Stimulated activated naive CD4-positive, alpha-beta T cell treated with Interleukin-2 at 50 U/mL for 16 hours (primary cell): ENCODE measurements around the gene SENP6.
"Not testable (repeated sequence)": the region's sequence is repeated elsewhere in the genome, so short reads cannot be mapped to it uniquely, and the experiment has no call there.

Experiments used
- DNase-seq: peaks from one replicate; lab custom pipeline; 2025; lab: John Stamatoyannopoulos, UW

SENP6 gene

GRCh38 chr6:75608304-75608703 lies 6.6 kb downstream of the SENP6 start:
- no peak for DNase-seq

- no peak for DNase-seq
These were observed 7.4 kb downstream of the SENP6 start for GRCh38 chr6:75608956-75609533.

- DNase-seq, result no peak
These were observed 8.2 kb downstream of the SENP6 start for GRCh38 chr6:75609639-75610590.

GRCh38 chr6:75611011-75611701 lies 9.5 kb downstream of the SENP6 start:
- no peak for DNase-seq

GRCh38 chr6:75611702-75612375 lies 10.2 kb downstream of the SENP6 start:
- peak; percentile 20 for DNase-seq

- no peak for DNase-seq
These were observed 10.8 kb downstream of the SENP6 start for GRCh38 chr6:75612434-75612833.

GRCh38 chr6:75613056-75613501 lies 11.4 kb downstream of the SENP6 start:
- no peak for DNase-seq

GRCh38 chr6:75618437-75618836 lies 16.8 kb downstream of the SENP6 start:
- DNase-seq, result no peak

GRCh38 chr6:75619230-75619899 lies 17.7 kb downstream of the SENP6 start:
- DNase-seq, result no peak

GRCh38 chr6:75620381-75621304 lies 19.0 kb downstream of the SENP6 start:
- DNase-seq, result no peak

- DNase-seq, result no peak
These were observed 20.2 kb downstream of the SENP6 start for GRCh38 chr6:75621846-75622245.

- no peak for DNase-seq
These were observed 21.8 kb downstream of the SENP6 start for GRCh38 chr6:75623491-75623890.

GRCh38 chr6:75624335-75624734 lies 22.7 kb downstream of the SENP6 start:
- DNase-seq, result no peak

GRCh38 chr6:75624988-75625387 lies 23.3 kb downstream of the SENP6 start:
- no peak for DNase-seq

- no peak for DNase-seq
These were observed 24.9 kb downstream of the SENP6 start for GRCh38 chr6:75626561-75626960.

GRCh38 chr6:75627708-75628107 lies 26.0 kb downstream of the SENP6 start:
- not testable (repeated sequence) for DNase-seq

GRCh38 chr6:75631859-75632635 lies 30.4 kb downstream of the SENP6 start:
- no peak for DNase-seq

GRCh38 chr6:75633045-75633444 lies 31.4 kb downstream of the SENP6 start:
- no peak for DNase-seq

GRCh38 chr6:75642311-75642710 lies 40.6 kb downstream of the SENP6 start:
- no peak for DNase-seq

GRCh38 chr6:75643173-75643572 lies 41.5 kb downstream of the SENP6 start:
- DNase-seq, result no peak
